22Rv1 (cell line): ENCODE measurements around the gene CCDC32.

ENCODE experiments used
- CTCF ChIP-seq: fragments of 450-650 bp; IDR thresholded peaks from 2 replicates; pipeline ENCODE4 v1.5.1; 2017; ENCODE audit warnings: mild to moderate bottlenecking
- ZFX ChIP-seq: fragments of 450-650 bp; IDR thresholded peaks from 2 replicates; pipeline ENCODE4 v1.6.1; 2017; ENCODE audit warnings: antibody characterized with exemption, borderline replicate concordance

- TF ChIP-seq CTCF (no peak), ZFX (no peak)
These were observed 30.9 kb upstream of the CCDC32 start for GRCh38 chr15:40595773-40596172.
